Ectodermal cell (in vitro differentiated cells): ENCODE data around the gene PPP2CA.
"Not testable (repeated sequence)": the region's sequence is repeated elsewhere in the genome, so short reads cannot be mapped to it uniquely, and the experiment has no call there.

ENCODE experiments used
- H3K27ac ChIP-seq: 2 replicates; pipeline ENCODE4 v1.7.0; 2013; ENCODE audit warnings: mild to moderate bottlenecking, low read depth, low read length; ENCODE audit not compliant: insufficient read depth, poor library complexity, severe bottlenecking
- H3K27me3 ChIP-seq: 2 replicates; pipeline ENCODE4 v1.7.0; 2013; ENCODE audit warnings: mild to moderate bottlenecking, low read length; ENCODE audit not compliant: insufficient read depth, control insufficient read depth, poor library complexity, severe bottlenecking
- H3K36me3 ChIP-seq: one replicate; pipeline ENCODE4 v1.7.0; 2013; ENCODE audit warnings: low read length; ENCODE audit not compliant: control insufficient read depth, insufficient read depth
- H3K4me1 ChIP-seq: one replicate; pipeline ENCODE4 v1.7.0; 2013; ENCODE audit warnings: low read length; ENCODE audit not compliant: control insufficient read depth, insufficient read depth
- H3K4me3 ChIP-seq: 2 replicates; pipeline ENCODE4 v1.7.0; 2013; ENCODE audit warnings: low read depth, low read length, control low read depth; ENCODE audit not compliant: insufficient read depth
- H3K9me3 ChIP-seq: 2 replicates; pipeline ENCODE4 v1.7.0; 2013; ENCODE audit warnings: mild to moderate bottlenecking, low read length, moderate library complexity; ENCODE audit not compliant: control insufficient read depth
- WGBS, 2 experiments: methylation state at CpG; one replicate each; pipeline ENCODE4 v1.1.7; 2013; ENCODE audit warnings: missing lambda C conversion rate in 2 of 2; 5-methylcytosine and 5-hydroxymethylcytosine counted together

PPP2CA gene

GRCh38 chr5:134171972-134172371 lies 53.9 kb downstream of the PPP2CA start:
- Histone ChIP-seq H3K9me3 (no peaks in the 10 kb centered on the region), H3K36me3 (peaks cover 26% of the 10 kb centered on the region)
- 95% methylated on average over 4 of the region's 4 CpGs for WGBS, 2 experiments

DNA sequence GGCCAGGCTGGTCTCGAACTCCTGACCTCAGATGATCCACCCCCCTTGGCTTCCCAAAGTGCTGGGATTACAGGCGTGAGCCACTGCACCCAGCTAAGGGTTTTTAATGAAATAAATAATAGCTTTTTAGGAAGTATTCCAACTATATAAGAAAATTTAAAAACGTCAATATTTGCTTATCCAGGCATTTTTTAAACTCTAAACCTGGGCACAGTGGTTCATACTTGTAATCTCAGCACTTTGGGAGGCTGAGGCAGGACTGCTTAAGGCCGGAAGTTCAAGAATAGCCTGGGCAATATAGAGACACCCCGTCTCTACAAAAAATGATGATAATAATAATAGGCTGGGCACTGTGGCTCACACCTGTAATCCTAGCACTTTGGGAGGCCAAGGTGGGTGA lies 63.3 kb downstream of the PPP2CA start:
- Histone ChIP-seq H3K27ac (no peak overlapping the region), H3K4me3 (no peak overlapping the region), H3K9me3 (peaks cover 2% of the 10 kb centered on the region), H3K36me3 (peaks cover 37% of the 10 kb centered on the region), H3K27me3 (no peaks in the 10 kb centered on the region), H3K4me1 (no peaks in the 10 kb centered on the region)
- 91 to 96% methylated on average over 4 of the region's 5 CpGs for WGBS, 2 experiments

More at GRCh38 chr5:134171972-134172371, 53.9 kb downstream of the PPP2CA start:
- H3K27me3 ChIP-seq, result no peaks in the 10 kb centered on the region
- peaks cover 8% of the 10 kb centered on the region for H3K4me1 ChIP-seq
- no peak overlapping the region for H3K4me3 ChIP-seq
- H3K27ac ChIP-seq, result no peak overlapping the region

GRCh38 chr5:134161513-134162395 lies 64.1 kb downstream of the PPP2CA start:
- Histone ChIP-seq H3K27me3 (no peaks in the 10 kb centered on the region), H3K36me3 (peaks cover 37% of the 10 kb centered on the region), H3K4me1 (no peaks in the 10 kb centered on the region), H3K4me3 (no peak overlapping the region), H3K27ac (no peak overlapping the region), H3K9me3 (peaks cover 2% of the 10 kb centered on the region)
- WGBS, 2 experiments, result 94 to 95% methylated on average over 5 of the region's 6 CpGs

DNA sequence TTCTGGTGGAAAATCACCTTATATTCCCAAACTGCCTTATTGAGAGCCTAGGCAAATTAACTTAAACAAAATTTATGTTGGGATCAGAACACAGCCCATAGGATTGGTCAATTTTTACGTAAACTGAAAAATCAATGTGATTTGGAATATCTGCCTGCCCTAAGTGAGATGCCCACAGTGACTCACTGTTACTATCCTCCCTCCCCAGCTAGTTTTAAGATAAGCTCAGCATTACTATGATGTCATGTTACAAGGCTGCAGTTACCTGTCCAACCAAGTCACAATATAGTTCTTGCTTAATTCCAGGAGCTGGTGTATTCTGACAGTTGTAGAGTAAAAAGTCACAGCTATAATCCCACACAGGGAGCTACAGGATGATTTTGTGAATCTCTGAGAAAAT lies 72.2 kb downstream of the PPP2CA start:
- H3K27ac ChIP-seq, result no peak overlapping the region
- H3K4me1 ChIP-seq, result no peaks in the 10 kb centered on the region

GRCh38 chr5:134153241-134153640 lies 72.6 kb downstream of the PPP2CA start:
- Histone ChIP-seq H3K9me3 (no peaks in the 10 kb centered on the region), H3K4me1 (no peaks in the 10 kb centered on the region), H3K36me3 (peaks cover 35% of the 10 kb centered on the region), H3K27ac (no peak overlapping the region), H3K4me3 (no peak overlapping the region), H3K27me3 (no peaks in the 10 kb centered on the region)
- WGBS, 2 experiments, result 88 to 94% methylated on average over 3 of the region's 3 CpGs

More for the DNA sequence above, 72.2 kb downstream of the PPP2CA start:
- H3K4me3 ChIP-seq, result no peak overlapping the region
- peaks cover 38% of the 10 kb centered on the region for H3K36me3 ChIP-seq
- H3K9me3 ChIP-seq, result no peaks in the 10 kb centered on the region
- WGBS, 2 experiments, result 94% methylated on average over 1 of the region's 1 CpG
- H3K27me3 ChIP-seq, result no peaks in the 10 kb centered on the region

GRCh38 chr5:134152173-134152832 lies 73.6 kb downstream of the PPP2CA start:
- H3K9me3 ChIP-seq, H3K4me1 ChIP-seq, H3K27me3 ChIP-seq, H3K4me3 ChIP-seq, H3K27ac ChIP-seq: not testable (repeated sequence)
- H3K36me3 ChIP-seq, result peaks cover 28% of the 10 kb centered on the region
- WGBS, 2 experiments, result 95 to 97% methylated on average over 15 of the region's 15 CpGs

GRCh38 chr5:134151723-134152122 lies 74.2 kb downstream of the PPP2CA start:
- Histone ChIP-seq H3K27ac (no peak overlapping the region), H3K9me3 (no peaks in the 10 kb centered on the region), H3K27me3 (no peaks in the 10 kb centered on the region), H3K4me1 (no peaks in the 10 kb centered on the region), H3K36me3 (peaks cover 28% of the 10 kb centered on the region), H3K4me3 (no peak overlapping the region)
- WGBS, 2 experiments, result 95 to 97% methylated on average over 3 of the region's 3 CpGs

- Histone ChIP-seq H3K4me1 (no peaks in the 10 kb centered on the region), H3K27me3 (no peaks in the 10 kb centered on the region), H3K4me3 (no peak overlapping the region), H3K36me3 (peaks cover 18% of the 10 kb centered on the region), H3K27ac (no peak overlapping the region), H3K9me3 (no peaks in the 10 kb centered on the region)
- WGBS, 2 experiments, result 89 to 93% methylated on average over 4 of the region's 4 CpGs
Measured at GRCh38 chr5:134149571-134150303, 76.1 kb downstream of the PPP2CA start.

DNA sequence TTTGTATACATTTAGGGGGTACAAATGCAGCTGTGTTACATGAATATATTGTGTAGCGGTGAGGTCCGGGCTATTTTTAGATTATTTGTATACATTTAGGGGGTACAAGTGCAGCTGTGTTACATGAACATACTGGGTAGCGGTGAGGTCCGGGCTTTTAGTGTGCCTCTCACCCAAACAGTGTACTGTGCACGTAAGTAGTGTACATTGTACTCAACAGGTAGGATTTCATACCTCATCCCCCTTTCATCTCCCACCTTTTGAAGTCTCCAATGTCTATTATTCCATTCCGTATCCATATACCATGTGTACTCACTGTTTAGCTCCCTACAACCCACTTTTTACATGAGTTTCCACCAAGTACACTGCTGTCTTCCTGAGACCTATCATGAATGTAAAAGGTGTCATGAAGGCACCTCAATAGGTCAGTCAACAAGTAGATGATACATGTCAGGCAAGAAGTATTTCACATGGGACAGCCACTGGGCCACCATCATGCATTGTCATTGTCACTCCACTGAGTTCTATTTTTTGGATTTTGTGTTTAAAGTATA lies 76.8 kb downstream of the PPP2CA start:
- H3K4me1 ChIP-seq, result no peaks in the 10 kb centered on the region
- no peak overlapping the region for H3K4me3 ChIP-seq
- peaks cover 15% of the 10 kb centered on the region for H3K36me3 ChIP-seq
- no peaks in the 10 kb centered on the region for H3K9me3 ChIP-seq
- 94% methylated on average over 6 of the region's 6 CpGs for WGBS, 2 experiments
- H3K27me3 ChIP-seq, result no peaks in the 10 kb centered on the region
- no peak overlapping the region for H3K27ac ChIP-seq

- peaks cover 12% of the 10 kb centered on the region for H3K36me3 ChIP-seq
- H3K4me3 ChIP-seq, result no peak overlapping the region
- no peak overlapping the region for H3K27ac ChIP-seq
- no peaks in the 10 kb centered on the region for H3K4me1 ChIP-seq
- 82 to 92% methylated on average over 2 of the region's 2 CpGs for WGBS, 2 experiments
- H3K27me3 ChIP-seq, result no peaks in the 10 kb centered on the region
- no peaks in the 10 kb centered on the region for H3K9me3 ChIP-seq
Measured at GRCh38 chr5:134148316-134148715, 77.6 kb downstream of the PPP2CA start.
